ENCODE data around the gene FAP.

FAP gene

DNA sequence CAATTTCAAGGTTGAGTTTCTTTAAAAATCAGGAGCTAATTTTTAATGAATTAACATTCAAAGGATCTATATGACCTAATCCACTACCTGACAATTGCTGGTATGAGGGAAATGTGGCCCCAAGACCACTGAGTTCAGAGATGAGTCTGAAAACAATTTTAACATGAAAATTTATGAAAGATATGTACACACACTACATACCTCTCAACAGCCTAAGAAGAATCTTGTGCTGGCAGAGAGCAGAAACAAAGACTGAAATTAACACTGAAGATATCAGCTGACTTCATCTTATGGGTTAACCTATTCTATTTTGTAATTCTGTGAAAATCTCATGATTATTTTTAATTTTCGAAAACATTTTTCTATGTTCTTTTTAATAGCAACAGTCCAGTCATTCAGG lies 1.7 kb downstream of the FAP start:
- DNase-seq, result no peak

GRCh38 chr2:162234620-162235462 lies 8.4 kb downstream of the FAP start:
- DNase-seq, result no peak

DNA sequence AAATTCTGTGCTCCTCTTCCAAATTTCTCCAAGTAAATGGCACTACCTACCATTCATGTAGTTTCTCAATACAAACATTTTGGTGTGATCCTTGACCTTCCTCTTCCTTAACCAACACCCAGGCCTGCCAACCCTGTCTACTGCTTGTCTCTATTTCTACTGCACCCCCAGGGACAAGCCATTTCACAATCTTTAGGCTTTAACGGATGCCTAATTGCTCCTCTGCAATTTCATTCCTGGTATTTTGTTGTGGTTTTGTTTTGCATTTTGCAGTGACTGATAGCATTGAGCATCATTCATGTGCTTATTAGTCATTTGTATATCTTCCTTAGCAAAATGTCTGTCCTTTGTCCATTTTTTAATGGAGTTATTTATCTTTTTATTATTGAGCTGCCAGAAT lies 10.0 kb downstream of the FAP start:
- DNase-seq, result no peak

GRCh38 chr2:162232671-162233070 lies 10.6 kb downstream of the FAP start:
- DNase-seq, result no peak

- DNase-seq, result no peak
These were observed 11.2 kb downstream of the FAP start for GRCh38 chr2:162232027-162232426.

DNA sequence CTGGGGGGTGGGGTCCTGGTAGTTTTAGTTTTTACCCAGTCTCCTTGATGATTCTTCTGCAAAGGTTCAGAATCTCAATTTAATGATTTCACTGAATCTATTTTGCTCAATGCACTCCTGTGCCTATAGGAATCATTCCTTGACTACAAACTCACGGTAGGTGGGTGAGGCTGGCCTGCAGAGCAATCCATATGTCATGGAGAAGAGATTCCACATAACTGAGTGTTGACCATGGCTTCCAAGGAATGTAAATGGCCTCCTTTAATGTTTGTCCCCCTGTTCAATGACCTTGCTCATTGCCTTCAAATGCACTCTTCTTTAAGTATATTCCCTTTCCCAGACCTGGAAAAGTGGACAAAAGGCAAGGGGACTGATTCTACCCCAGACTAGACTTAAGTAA lies 12.5 kb downstream of the FAP start:
- DNase-seq, result no peak

- DNase-seq, result no peak
These were observed 16.4 kb downstream of the FAP start for GRCh38 chr2:162226836-162227235.

GRCh38 chr2:162221064-162221463 lies 22.2 kb downstream of the FAP start:
- peak; percentile 68 for DNase-seq

GRCh38 chr2:162220368-162220767 lies 22.9 kb downstream of the FAP start:
- DNase-seq, result no peak

- no peak for DNase-seq
These were observed 23.8 kb downstream of the FAP start for GRCh38 chr2:162219426-162219825.

GRCh38 chr2:162217598-162217997 lies 25.6 kb downstream of the FAP start:
- no peak for DNase-seq

DNA sequence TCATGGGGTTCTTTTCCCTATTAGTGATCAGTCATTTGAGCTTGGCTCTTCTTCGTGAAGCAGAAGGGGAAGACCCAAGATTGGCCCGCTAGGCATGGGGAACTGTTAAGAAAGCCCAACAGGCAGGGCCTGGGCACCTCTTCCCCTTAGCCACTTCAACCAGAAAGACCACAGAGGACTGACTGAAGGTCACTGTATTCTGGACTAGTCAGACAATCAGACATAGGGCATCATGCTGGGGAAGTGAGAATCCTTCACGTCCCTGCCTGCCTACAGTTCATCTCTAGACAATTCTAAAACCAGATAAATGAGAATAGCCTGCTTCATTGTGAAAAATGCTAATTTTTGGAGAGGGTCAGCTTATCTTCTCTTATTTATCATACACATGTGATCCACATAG lies 28.1 kb downstream of the FAP start:
- no peak for DNase-seq

GRCh38 chr2:162212366-162212765 lies 30.9 kb downstream of the FAP start:
- no peak for DNase-seq

DNA sequence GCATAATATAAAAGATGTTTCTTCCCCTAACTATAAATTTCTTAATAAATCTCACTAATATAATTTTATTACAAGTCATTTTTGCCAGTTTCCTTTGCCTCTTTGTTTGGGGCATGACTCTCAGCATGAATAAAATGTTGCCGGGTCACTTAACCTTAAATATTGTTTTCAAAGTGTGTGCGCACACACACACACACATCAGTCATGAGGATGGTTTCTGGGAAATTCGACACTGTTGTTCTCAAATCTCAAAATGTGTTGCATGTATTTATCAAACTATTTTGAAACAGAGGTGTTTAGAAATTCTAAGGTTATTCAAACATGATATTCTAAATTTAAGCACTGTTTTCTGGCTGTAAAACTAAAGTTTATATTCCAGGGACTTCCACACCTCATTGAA lies 31.5 kb downstream of the FAP start:
- no peak for DNase-seq

DNA sequence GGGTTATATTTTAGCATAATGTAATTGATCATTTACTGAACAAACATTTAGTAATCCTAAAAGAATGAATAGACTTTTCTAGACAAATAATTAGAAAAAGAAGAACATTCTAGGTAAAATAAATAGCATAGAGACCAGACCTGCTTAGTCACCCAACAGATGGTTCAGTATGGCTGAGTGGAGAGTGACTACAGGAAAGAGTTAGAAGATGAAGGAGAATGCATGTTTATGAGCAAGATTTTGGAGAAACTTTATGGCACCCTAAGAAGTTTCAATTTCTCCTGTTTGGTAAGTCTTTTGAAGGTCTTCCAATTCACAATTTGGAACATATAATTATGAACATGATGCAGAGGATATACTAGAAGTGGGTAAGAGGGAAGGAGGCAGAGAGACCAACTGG lies 32.9 kb downstream of the FAP start:
- DNase-seq, result no peak

- DNase-seq, result no peak
These were observed 41.0 kb downstream of the FAP start for GRCh38 chr2:162202203-162202602.

DNA sequence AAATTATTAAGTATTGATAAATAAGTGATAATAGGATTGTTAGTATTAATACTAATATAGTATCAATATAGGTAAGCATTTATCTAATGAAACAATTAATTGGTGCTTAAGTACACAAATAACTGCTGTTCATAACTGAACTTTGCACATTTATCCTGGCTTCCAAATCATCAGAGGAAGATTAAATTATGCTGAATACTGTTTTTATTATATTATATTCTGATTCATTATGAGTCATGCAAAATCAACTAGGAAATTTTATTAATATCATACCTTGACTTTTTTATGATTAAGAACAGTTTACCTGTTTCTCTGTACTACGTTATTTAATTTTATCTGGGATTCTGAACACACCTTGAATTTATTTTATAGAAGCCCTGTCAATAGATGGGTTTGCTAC lies 42.6 kb downstream of the FAP start:
- no peak for DNase-seq

- no peak for DNase-seq
These were observed 43.3 kb downstream of the FAP start for GRCh38 chr2:162199913-162200312.

- no peak for DNase-seq
These were observed 45.0 kb downstream of the FAP start for GRCh38 chr2:162198239-162198638.

GRCh38 chr2:162197069-162197825 lies 46.0 kb downstream of the FAP start:
- DNase-seq, result no peak

DNA sequence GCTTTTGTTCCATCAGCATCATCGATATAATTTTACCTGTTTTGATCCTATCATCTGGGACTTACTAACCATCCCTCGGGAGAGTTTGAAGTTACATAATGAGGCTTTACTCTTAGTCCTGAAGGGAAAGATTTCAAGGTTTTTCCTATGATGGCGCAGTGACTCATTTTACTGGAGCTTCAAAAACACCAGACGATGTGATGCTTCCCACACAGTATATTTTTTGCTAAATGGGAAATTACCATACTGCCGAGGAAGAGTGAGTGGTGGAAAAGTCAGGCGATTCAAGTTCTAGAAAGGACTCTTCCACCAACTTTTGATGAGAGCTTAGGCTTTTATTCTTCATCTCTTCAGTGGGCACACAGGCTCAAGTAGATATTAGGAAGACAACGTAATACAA lies 46.6 kb downstream of the FAP start:
- DNase-seq, result no peak

GRCh38 chr2:162188451-162188850 lies 54.8 kb downstream of the FAP start:
- no peak for DNase-seq

- no peak for DNase-seq
These were observed 57.6 kb downstream of the FAP start for GRCh38 chr2:162185541-162186232.
